OCI-LY7 (cell line): Measurements from ENCODE around the gene AXDND1. TPM values are rescaled to one million over a fixed set of nuclear protein-coding genes. Genes with fewer than 3 reads are reported as not detected.
"Not testable (repeated sequence)": the region's sequence is repeated elsewhere in the genome, so short reads cannot be mapped to it uniquely, and the experiment has no call there.

Experiments used
- BruUV-seq: library from RNA; stranded (reverse); fragments of 400-500 nt; replicated peaks from 2 replicates; lab custom pipeline; 2021; lab: Mats Ljungman, UMichigan
- CTCF ChIA-PET: fragments of 300-600 bp; sonication (Branson Sonifier 250); formaldehyde crosslinking; loops from one replicate; lab custom pipeline; 2022; ENCODE audit warnings: antibody characterized with exemption; ENCODE audit not compliant: unreplicated experiment; lab: Charles Lee
- POLR2A ChIA-PET: fragments of 300-600 bp; sonication (Branson Sonifier 250); formaldehyde crosslinking; loops from one replicate; lab custom pipeline; 2022; ENCODE audit warnings: antibody characterized with exemption; lab: Charles Lee
- DNase-seq: peaks from one replicate; pipeline ENCODE4 v3.0.0-alpha.2; 2015; ENCODE audit warnings: low spot score
- H2AFZ ChIP-seq: fragments of 200-600 bp; sonication (generic), shearing (Covaris generic); 2 replicates; pipeline ENCODE4 v1.6.1; 2014; ENCODE audit warnings: mild to moderate bottlenecking, antibody characterized with exemption, low read length, moderate library complexity
- H3K27ac ChIP-seq: fragments of 200-600 bp; sonication (generic); 2 replicates; pipeline ENCODE4 v1.5.1; 2014; ENCODE audit warnings: mixed run types, low read depth, mild to moderate bottlenecking, moderate library complexity, low read length, inconsistent platforms; ENCODE audit not compliant: poor library complexity, severe bottlenecking
- H3K36me3 ChIP-seq: fragments of 200-600 bp; sonication (generic); 2 replicates; pipeline ENCODE4 v1.6.1; 2014; ENCODE audit warnings: mild to moderate bottlenecking, antibody characterized with exemption, low read length, moderate library complexity, mixed read lengths; ENCODE audit not compliant: insufficient read depth
- H3K4me1 ChIP-seq: fragments of 200-600 bp; sonication (generic); 2 replicates; pipeline ENCODE4 v1.5.1; 2014; ENCODE audit warnings: mild to moderate bottlenecking, low read length; ENCODE audit not compliant: insufficient read depth, poor library complexity, severe bottlenecking
- H3K4me2 ChIP-seq: fragments of 200-600 bp; sonication (generic); 2 replicates; pipeline ENCODE4 v1.6.1; 2014; ENCODE audit warnings: mild to moderate bottlenecking, low read length
- H3K4me3 ChIP-seq: fragments of 200-600 bp; sonication (generic); 2 replicates; pipeline ENCODE4 v1.5.1; 2014; ENCODE audit warnings: mild to moderate bottlenecking, low read depth, low read length; ENCODE audit not compliant: poor library complexity, severe bottlenecking
- H3K79me2 ChIP-seq: fragments of 200-600 bp; sonication (generic); 2 replicates; pipeline ENCODE4 v1.6.1; 2016; ENCODE audit warnings: low read depth, mild to moderate bottlenecking, low read length, moderate library complexity, mixed read lengths; ENCODE audit not compliant: insufficient read depth
- H3K9me2 ChIP-seq: fragments of 200-600 bp; sonication (generic); 2 replicates; pipeline ENCODE4 v1.6.1; 2016; ENCODE audit warnings: mild to moderate bottlenecking, low read length, mixed read lengths; ENCODE audit not compliant: insufficient read depth
- H3K9me3 ChIP-seq: fragments of 200-600 bp; sonication (generic); 2 replicates; pipeline ENCODE4 v1.6.1; 2014; ENCODE audit warnings: mild to moderate bottlenecking, mixed run types, low read length, mixed read lengths
- H4K20me1 ChIP-seq: fragments of 200-600 bp; sonication (generic); 2 replicates; pipeline ENCODE4 v1.6.1; 2014; ENCODE audit warnings: mild to moderate bottlenecking, antibody characterized with exemption, low read length, moderate library complexity, mixed read lengths; ENCODE audit not compliant: insufficient read depth
- CTCF ChIP-seq: fragments of 200-600 bp; sonication (generic); conservative IDR thresholded peaks from 2 replicates; pipeline ENCODE4 v1.5.1; 2014; ENCODE audit warnings: mild to moderate bottlenecking, antibody characterized with exemption, low read length, moderate library complexity, mixed read lengths
- EZH2phosphoT487 ChIP-seq: fragments of 200-600 bp; sonication (generic); IDR thresholded peaks from 2 replicates; pipeline ENCODE4 v1.6.1; 2018; ENCODE audit warnings: low read depth, borderline replicate concordance, mild to moderate bottlenecking, mixed run types, antibody characterized with exemption, low read length, moderate library complexity, mixed read lengths
- intact Hi-C: fragments of 100-400 bp; cut with micrococcal nuclease; formaldehyde crosslinking; loops from one replicate; pipeline ENCODE4 v1.10.0; 2022; ENCODE audit not compliant: unreplicated experiment
- total RNA-seq, 2 experiments: library from RNA; depleted of rRNA in 1 of 2; stranded (reverse); fragments of >200 nt in 1 of 2; shearing (Covaris generic) in 1 of 2; gene quantifications; 2 replicates each; pipeline ENCODE4 v1.2.3, GENCODE V29; 2014 to 2022

Gene AXDND1
- total RNA-seq, 2 experiments from 2014 or later, result 0.16 to 1.8 TPM

GRCh38 chr1:179440971-179441370 lies 75.2 kb downstream of the AXDND1 start:
- no peak overlapping the region for H3K27ac ChIP-seq

GRCh38 chr1:179441501-179441900 lies 75.7 kb downstream of the AXDND1 start:
- POLR2A ChIA-PET, result interaction anchor here (0.5 to 1.3 kb wide), 3 partner anchors 27 to 658 kb away, joined by 3 to 5 read pairs (median 5); no protein-coding TSS in a partner anchor
- Histone ChIP-seq H3K36me3 (no peaks in the 10 kb centered on the region), H3K9me3 (no peaks in the 10 kb centered on the region), H2AFZ (no peak overlapping the region), H3K4me3 (no peak overlapping the region), H3K4me1 (peaks cover 50% of the 10 kb centered on the region), H3K4me2 (no peak overlapping the region), H4K20me1 (no peaks in the 10 kb centered on the region), H3K27ac (no peak overlapping the region), H3K79me2 (no peaks in the 10 kb centered on the region), H3K9me2 (no peaks in the 10 kb centered on the region)
- intact Hi-C loops, result no loop called here
- CTCF ChIA-PET, result no interaction called here
- no TSS peak for BruUV-seq
- DNase-seq, result peak; percentile 18
- TF ChIP-seq EZH2phosphoT487, result no peak
- TF ChIP-seq CTCF, result no peak

More at GRCh38 chr1:179440971-179441370, 75.2 kb downstream of the AXDND1 start:
- Histone ChIP-seq H3K4me1 (peaks cover 55% of the 10 kb centered on the region), H4K20me1 (no peaks in the 10 kb centered on the region), H3K9me3 (no peaks in the 10 kb centered on the region; the same call in 1 of the 2 replicates), H2AFZ (no peak overlapping the region), H3K79me2 (no peaks in the 10 kb centered on the region), H3K4me3 (no peak overlapping the region), H3K9me2 (no peaks in the 10 kb centered on the region), H3K4me2 (no peak overlapping the region), H3K36me3 (no peaks in the 10 kb centered on the region)
- intact Hi-C loops, result no loop called here
- no TSS peak for BruUV-seq
- POLR2A ChIA-PET, result interaction anchor here (0.5 to 1.3 kb wide), 5 partner anchors 12 to 658 kb away, joined by 3 to 5 read pairs (median 3); no protein-coding TSS in a partner anchor
- CTCF ChIA-PET, result no interaction called here
- TF ChIP-seq CTCF (no peak), EZH2phosphoT487 (no peak)
- no peak for DNase-seq

GRCh38 chr1:179442846-179443245 lies 77.1 kb downstream of the AXDND1 start:
- H3K4me2 ChIP-seq, H3K4me3 ChIP-seq, H2AFZ ChIP-seq, POLR2A ChIA-PET, intact Hi-C loops, BruUV-seq, H3K36me3 ChIP-seq, H3K27ac ChIP-seq, H3K9me3 ChIP-seq, H3K79me2 ChIP-seq, DNase-seq, CTCF ChIA-PET, H4K20me1 ChIP-seq, H3K9me2 ChIP-seq: not testable (repeated sequence)
- peaks cover 36% of the 10 kb centered on the region for H3K4me1 ChIP-seq
